Progenitor cell of endocrine pancreas (in vitro differentiated cells): ENCODE measurements around the gene TLR3. TPM values are rescaled to one million over a fixed set of nuclear protein-coding genes. Genes with fewer than 3 reads are reported as not detected.
"Not testable (repeated sequence)": the region's sequence is repeated elsewhere in the genome, so short reads cannot be mapped to it uniquely, and the experiment has no call there.

Source experiments
- DNase-seq: peaks from one replicate; pipeline ENCODE4 v3.0.0; 2021; ENCODE audit warnings: low spot score; ENCODE audit not compliant: unreplicated experiment
- H3K27ac Mint-ChIP-seq: 2 replicates; pipeline ENCODE4 v1.8.0; 2021; ENCODE audit warnings: mild to moderate bottlenecking, moderate library complexity, mixed read lengths
- H3K27me3 Mint-ChIP-seq: 2 replicates; pipeline ENCODE4 v1.8.0; 2021; ENCODE audit warnings: mixed read lengths
- H3K36me3 Mint-ChIP-seq: 2 replicates; pipeline ENCODE4 v1.8.0; 2022; ENCODE audit warnings: mixed read lengths; ENCODE audit not compliant: insufficient read depth
- H3K4me1 Mint-ChIP-seq: 2 replicates; pipeline ENCODE4 v1.8.0; 2021; ENCODE audit warnings: low read depth, mixed read lengths
- H3K4me3 Mint-ChIP-seq: 2 replicates; pipeline ENCODE4 v1.8.0; 2021; ENCODE audit warnings: low read depth, mild to moderate bottlenecking, moderate library complexity, mixed read lengths
- H3K9me3 Mint-ChIP-seq: 2 replicates; pipeline ENCODE4 v1.8.0; 2021; ENCODE audit warnings: low read depth, mixed read lengths
- CTCF ChIP-seq: fragments of 200-600 bp; sonication (generic); IDR thresholded peaks from one replicate; pipeline ENCODE4 v1.5.0; 2021; ENCODE audit warnings: antibody characterized with exemption, mild to moderate bottlenecking; ENCODE audit not compliant: unreplicated experiment
- total RNA-seq: library from RNA; stranded (reverse); gene quantifications from 2 replicates; pipeline ENCODE4 v1.2.1, GENCODE V29; 2021

The TLR3 gene
- total RNA-seq, 1 donor from 2014 or later, result not detected

DNA sequence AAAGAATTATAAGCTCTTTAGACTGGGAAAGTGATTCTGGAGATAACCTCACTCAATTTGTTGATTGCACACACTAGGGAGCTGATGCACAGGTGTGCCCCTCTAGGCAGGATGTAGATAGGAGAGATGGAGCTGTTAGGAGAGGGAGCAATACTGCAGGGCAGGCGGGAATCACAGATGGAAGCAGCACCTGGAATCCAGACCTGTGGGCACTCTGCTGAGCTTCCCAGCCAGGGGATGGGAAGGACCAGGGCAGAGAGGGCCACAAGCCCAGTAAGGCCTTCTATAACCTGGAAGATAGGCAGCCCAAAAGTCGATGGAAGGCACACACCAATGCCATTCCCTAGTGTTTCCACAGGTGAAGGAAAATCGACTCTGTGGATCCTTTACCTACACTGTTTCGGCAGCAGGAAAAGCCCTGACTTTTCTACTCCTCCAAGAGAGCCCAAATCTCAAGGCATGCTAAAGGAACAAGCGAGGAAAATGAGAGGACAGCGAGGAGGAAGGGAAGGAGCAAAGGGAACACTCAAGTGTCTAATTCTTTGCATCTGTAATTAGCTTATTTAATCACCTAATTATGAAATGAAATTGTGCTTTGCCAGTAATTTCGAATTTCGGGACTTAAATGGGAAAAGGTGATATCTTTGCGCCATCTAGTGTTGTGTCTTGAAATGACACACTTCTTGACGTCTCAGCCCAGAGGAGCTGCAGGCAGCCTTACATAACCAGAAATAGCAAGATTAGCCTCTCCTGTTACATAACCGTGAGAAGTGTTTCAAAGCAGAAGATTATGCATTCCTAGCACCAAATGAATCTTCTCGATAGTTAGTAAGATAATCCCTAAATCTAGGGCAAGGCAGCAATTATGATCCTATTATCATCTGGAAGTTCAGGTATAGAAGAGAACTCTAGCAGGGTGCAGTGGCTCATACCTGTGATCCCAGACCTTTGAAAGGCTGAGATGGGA lies 31.0 kb upstream of the TLR3 start:
- Mint-ChIP-seq H3K36me3 (peaks cover 12% of the 10 kb centered on the region), H3K9me3 (peaks cover 6% of the 10 kb centered on the region), H3K27ac (no peak overlapping the region), H3K4me3 (no peak overlapping the region), H3K27me3 (peaks cover 28% of the 10 kb centered on the region), H3K4me1 (no peaks in the 10 kb centered on the region)
- DNase-seq, result peak; percentile 31
- TF ChIP-seq CTCF, result peak; percentile 85

DNA sequence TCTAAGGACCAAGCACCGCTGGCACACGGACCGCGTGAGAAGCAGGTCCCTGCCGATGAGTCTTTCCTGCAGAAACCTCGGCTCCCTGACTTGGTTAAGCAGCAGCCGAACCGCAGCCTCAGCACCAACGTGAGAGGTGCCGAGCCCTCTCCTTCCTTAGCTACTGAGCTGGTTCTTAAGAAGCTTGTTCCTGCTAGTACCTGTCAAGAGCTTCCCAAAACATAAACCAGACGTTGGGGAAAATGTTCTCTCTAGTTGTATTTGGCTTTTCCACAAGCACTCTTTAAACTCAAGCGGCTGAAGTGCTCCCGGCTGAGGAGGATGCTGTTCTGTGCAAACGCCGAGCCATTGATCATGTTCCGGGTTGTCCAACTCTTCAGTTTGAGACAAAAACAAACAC lies 29.3 kb upstream of the TLR3 start:
- DNase-seq, result no peak

DNA sequence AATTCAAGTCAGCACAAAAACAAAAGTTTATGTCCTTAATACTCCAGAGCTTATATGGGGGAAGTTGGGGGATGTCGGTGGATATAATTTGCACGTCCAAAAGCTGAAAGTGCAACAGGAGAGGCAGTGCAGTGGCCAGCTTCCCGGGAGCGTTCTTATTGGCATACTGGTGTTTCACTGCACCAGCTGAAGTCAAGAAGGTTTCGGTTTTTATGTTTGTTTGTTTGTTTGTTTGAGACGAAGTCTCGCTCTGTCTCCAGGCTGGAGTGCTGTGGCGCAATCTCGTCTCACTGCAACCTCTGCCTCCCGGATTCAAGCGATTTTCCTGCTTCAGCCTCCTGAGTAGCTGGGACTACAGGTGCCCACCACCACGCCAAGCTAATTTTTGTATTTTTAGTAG lies 28.6 kb upstream of the TLR3 start:
- no peak for DNase-seq
- no peak for TF ChIP-seq CTCF
- Mint-ChIP-seq H3K4me1 (no peaks in the 10 kb centered on the region), H3K9me3 (no peaks in the 10 kb centered on the region), H3K27me3 (peaks cover 28% of the 10 kb centered on the region), H3K27ac (no peak overlapping the region), H3K36me3 (peaks cover 2% of the 10 kb centered on the region), H3K4me3 (no peak overlapping the region)

More for the DNA sequence above, 29.3 kb upstream of the TLR3 start:
- Mint-ChIP-seq H3K27ac (no peak overlapping the region), H3K4me3 (no peak overlapping the region), H3K27me3 (peaks cover 28% of the 10 kb centered on the region), H3K4me1 (no peaks in the 10 kb centered on the region), H3K9me3 (peaks cover 5% of the 10 kb centered on the region), H3K36me3 (peaks cover 7% of the 10 kb centered on the region)
- no peak for TF ChIP-seq CTCF

DNA sequence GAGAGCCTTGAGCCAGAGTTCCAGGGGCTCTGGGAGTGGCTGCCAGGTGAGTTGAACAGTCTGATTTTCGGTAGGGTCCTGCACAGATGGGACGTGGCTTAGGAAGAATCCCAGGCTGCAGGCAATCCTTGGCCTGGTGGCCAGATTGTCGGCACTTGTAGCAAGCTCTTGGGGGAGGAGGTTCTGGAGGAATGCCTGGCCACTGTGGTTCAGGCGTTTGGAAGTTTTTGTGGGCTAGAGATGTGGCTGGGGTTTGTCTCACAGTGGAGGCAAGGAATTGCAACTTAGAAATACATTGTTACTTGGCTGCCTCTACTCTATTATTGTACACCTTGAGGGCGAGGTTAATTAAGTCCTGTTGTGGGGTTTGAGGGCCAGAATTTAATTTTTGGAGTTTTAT lies 21.5 kb upstream of the TLR3 start:
- not testable (repeated sequence) for H3K9me3 Mint-ChIP-seq, H3K27me3 Mint-ChIP-seq, H3K27ac Mint-ChIP-seq

DNA sequence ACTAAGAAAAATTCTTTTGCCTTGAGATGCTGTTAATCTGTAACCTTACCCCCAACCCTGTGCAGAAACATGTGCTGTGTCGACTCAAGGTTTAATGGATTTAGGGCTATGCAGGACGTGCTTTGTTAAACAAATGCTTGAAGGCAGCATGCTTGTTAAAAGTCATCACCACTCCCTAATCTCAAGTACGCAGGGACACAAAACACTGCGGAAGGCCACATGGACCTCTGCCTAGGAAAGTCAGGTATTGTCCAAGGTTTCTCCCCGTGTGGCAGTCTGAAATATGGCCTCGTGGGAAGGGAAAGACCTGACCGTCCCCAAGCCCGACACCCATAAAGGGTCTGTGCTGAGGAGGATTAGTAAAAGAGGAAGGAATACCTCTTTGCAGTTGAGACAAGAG lies 18.8 kb upstream of the TLR3 start:
- H3K9me3 Mint-ChIP-seq, H3K27ac Mint-ChIP-seq, H3K36me3 Mint-ChIP-seq, H3K4me1 Mint-ChIP-seq, DNase-seq, H3K27me3 Mint-ChIP-seq, H3K4me3 Mint-ChIP-seq: not testable (repeated sequence)

More for the DNA sequence above, 21.5 kb upstream of the TLR3 start:
- H3K4me1 Mint-ChIP-seq, H3K4me3 Mint-ChIP-seq, H3K36me3 Mint-ChIP-seq, DNase-seq: not testable (repeated sequence)

DNA sequence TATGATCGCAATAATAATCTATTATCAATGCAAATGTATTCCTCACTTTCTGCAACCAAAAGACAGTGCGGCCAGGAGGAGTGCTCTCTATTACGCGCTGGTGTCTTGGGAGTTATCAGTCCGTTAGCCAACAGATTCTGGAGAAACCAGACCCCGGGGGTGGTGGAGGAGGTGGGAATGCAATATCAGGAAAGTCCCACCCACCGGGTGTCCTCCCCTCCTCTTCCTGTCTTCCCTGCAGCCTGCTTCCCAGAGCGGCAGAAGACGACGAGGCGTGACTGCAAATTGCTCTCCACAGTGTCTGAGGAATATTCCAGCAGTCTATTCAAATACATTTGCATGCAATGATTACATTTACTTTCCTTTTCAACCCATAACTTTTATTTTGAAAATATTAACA lies 17.9 kb upstream of the TLR3 start:
- DNase-seq, result no peak
- H3K4me1 Mint-ChIP-seq, result peaks cover 1% of the 10 kb centered on the region
- H3K27ac Mint-ChIP-seq, result no peak overlapping the region
- no peaks in the 10 kb centered on the region for H3K27me3 Mint-ChIP-seq
- no peaks in the 10 kb centered on the region for H3K9me3 Mint-ChIP-seq
- TF ChIP-seq CTCF, result no peak
- no peak overlapping the region for H3K4me3 Mint-ChIP-seq
- no peaks in the 10 kb centered on the region for H3K36me3 Mint-ChIP-seq
